PC-3 (cell line): Measurements from ENCODE around the gene GRIA1. TPM values are rescaled to one million over a fixed set of nuclear protein-coding genes. Genes with fewer than 3 reads are reported as not detected.

Source experiments
- ATAC-seq: fragments of 200-7000 bp; cut with Tn5 transposase; 2 replicates; pipeline ENCODE4 v1.9.1; 2020; ENCODE audit warnings: mild to moderate bottlenecking, moderate library complexity
- BruUV-seq: library from RNA; stranded (reverse); fragments of 400-500 nt; replicated peaks from 2 replicates; lab custom pipeline; 2021; lab: Mats Ljungman, UMichigan
- CTCF ChIA-PET: fragments of 300-600 bp; sonication (Branson Sonifier 250); formaldehyde crosslinking; loops from one replicate; lab custom pipeline; 2022; ENCODE audit warnings: antibody characterized with exemption; lab: Charles Lee
- POLR2A ChIA-PET: fragments of 300-600 bp; sonication (Branson Sonifier 250); formaldehyde crosslinking; loops from one replicate; lab custom pipeline; 2022; ENCODE audit warnings: antibody characterized with exemption; ENCODE audit not compliant: unreplicated experiment; lab: Charles Lee
- DNase-seq: peaks from one replicate; pipeline ENCODE4 v3.0.0-alpha.2; 2015
- H2AFZ ChIP-seq: fragments of 300-600 bp; sonication (generic); 2 replicates; pipeline ENCODE4 v1.6.0; 2016; ENCODE audit warnings: antibody characterized with exemption, low read length
- H3F3A ChIP-seq: fragments of 300-600 bp; sonication (generic); one replicate; pipeline ENCODE4 v1.6.0; 2017; ENCODE audit warnings: antibody characterized with exemption, low read length, control low read depth, mild to moderate bottlenecking; ENCODE audit not compliant: unreplicated experiment
- H3K27ac ChIP-seq: fragments of 300-600 bp; sonication (generic); 2 replicates; pipeline ENCODE4 v1.5.1; 2016; ENCODE audit warnings: mild to moderate bottlenecking, low read length
- H3K27me3 ChIP-seq: fragments of 300-600 bp; sonication (generic); 2 replicates; pipeline ENCODE4 v1.6.1; 2016; ENCODE audit warnings: low read length, mixed read lengths
- H3K36me3 ChIP-seq: fragments of 300-600 bp; sonication (generic); 2 replicates; pipeline ENCODE4 v1.6.1; 2016; ENCODE audit warnings: low read depth, mixed run types, low read length, mixed read lengths
- H3K4me1 ChIP-seq: fragments of 300-600 bp; sonication (generic); 2 replicates; pipeline ENCODE4 v1.5.1; 2016; ENCODE audit warnings: low read length; ENCODE audit not compliant: insufficient read depth
- H3K4me2 ChIP-seq: fragments of 300-600 bp; sonication (generic); 2 replicates; pipeline ENCODE4 v1.6.0; 2016; ENCODE audit warnings: low read length
- H3K4me3 ChIP-seq: fragments of 300-600 bp; sonication (generic); 2 replicates; pipeline ENCODE4 v1.5.1; 2016; ENCODE audit warnings: mild to moderate bottlenecking, low read length, mixed read lengths
- H3K79me2 ChIP-seq: fragments of 300-600 bp; sonication (generic); 2 replicates; pipeline ENCODE4 v1.6.1; 2017; ENCODE audit warnings: low read length, mixed read lengths
- H3K9ac ChIP-seq: fragments of 300-600 bp; sonication (generic); 2 replicates; pipeline ENCODE4 v1.6.0; 2016; ENCODE audit warnings: mild to moderate bottlenecking, low read length
- H3K9me2 ChIP-seq: fragments of 300-600 bp; sonication (generic); replicated peaks from 2 replicates; pipeline ENCODE4 v1.6.1; 2016; ENCODE audit warnings: mixed run types, low read length, mixed read lengths
- H3K9me3 ChIP-seq: fragments of 300-600 bp; sonication (generic); 2 replicates; pipeline ENCODE4 v1.6.1; 2016; ENCODE audit warnings: low read length, mixed read lengths
- H4K20me1 ChIP-seq: fragments of 300-600 bp; sonication (generic); 2 replicates; pipeline ENCODE4 v1.6.1; 2016; ENCODE audit warnings: low read length, mixed read lengths
- CTCF ChIP-seq: fragments of 300-600 bp; sonication (generic); conservative IDR thresholded peaks from 2 replicates; pipeline ENCODE4 v1.5.1; 2017; ENCODE audit warnings: antibody characterized with exemption, low read depth, mild to moderate bottlenecking, low read length
- EZH2 ChIP-seq: fragments of 300-600 bp; sonication (generic); IDR thresholded peaks from one replicate; pipeline ENCODE4 v1.6.1; 2017; ENCODE audit warnings: antibody characterized with exemption, mild to moderate bottlenecking, low read length; ENCODE audit not compliant: unreplicated experiment
- EZH2phosphoT487 ChIP-seq: fragments of 300-600 bp; sonication (generic); IDR thresholded peaks from 2 replicates; pipeline ENCODE4 v1.6.1; 2018; ENCODE audit warnings: mild to moderate bottlenecking, antibody characterized with exemption, low read length, borderline replicate concordance
- intact Hi-C: fragments of 100-400 bp; cut with micrococcal nuclease; formaldehyde crosslinking; loops from 2 replicates; pipeline ENCODE4 v1.9.0; 2023
- total RNA-seq: library from RNA; depleted of rRNA; stranded (reverse); fragments of >200 nt; gene quantifications from 2 replicates; pipeline ENCODE4 v1.2.3, GENCODE V29; 2014

The GRIA1 gene
- total RNA-seq, 1 experiment from 2014 or later: not detected

GRCh38 chr5:153676406-153676805 lies 185.9 kb downstream of the GRIA1 start:
- POLR2A ChIA-PET: no interaction called here
- Histone ChIP-seq H3K9ac (no peak overlapping the region), H3K4me2 (no peak overlapping the region), H2AFZ (no peak overlapping the region), H3K36me3 (no peaks in the 10 kb centered on the region), H3F3A (no peaks in the 10 kb centered on the region), H3K27ac (no peak overlapping the region), H3K4me3 (no peak overlapping the region), H3K4me1 (no peaks in the 10 kb centered on the region), H3K9me3 (no peaks in the 10 kb centered on the region), H3K27me3 (no peaks in the 10 kb centered on the region), H4K20me1 (no peaks in the 10 kb centered on the region), H3K9me2 (no peaks in the 10 kb centered on the region), H3K79me2 (no peaks in the 10 kb centered on the region)
- ATAC-seq (no peak), DNase-seq (no peak)
- intact Hi-C loops: no loop called here
- CTCF ChIA-PET: no interaction called here
- TF ChIP-seq CTCF (no peak), EZH2 (no peak), EZH2phosphoT487 (no peak)
- no TSS peak for BruUV-seq

GRCh38 chr5:153676821-153677220 lies 186.4 kb downstream of the GRIA1 start:
- Histone ChIP-seq H3K79me2 (no peaks in the 10 kb centered on the region), H3F3A (no peaks in the 10 kb centered on the region), H3K27me3 (no peaks in the 10 kb centered on the region), H3K36me3 (no peaks in the 10 kb centered on the region), H3K9ac (no peak overlapping the region), H3K4me1 (no peaks in the 10 kb centered on the region), H3K9me3 (no peaks in the 10 kb centered on the region), H3K4me3 (no peak overlapping the region), H2AFZ (no peak overlapping the region), H3K27ac (no peak overlapping the region), H3K9me2 (no peaks in the 10 kb centered on the region), H4K20me1 (no peaks in the 10 kb centered on the region), H3K4me2 (no peak overlapping the region)
- ChIA-PET CTCF (no interaction called here), POLR2A (no interaction called here)
- no peak for TF ChIP-seq EZH2phosphoT487
- no peak for TF ChIP-seq CTCF
- no peak for TF ChIP-seq EZH2
- no peak for DNase-seq
- intact Hi-C loops: no loop called here
- ATAC-seq: no peak
- BruUV-seq: no TSS peak

- no TSS peak for BruUV-seq
- Histone ChIP-seq H3K27me3 (no peaks in the 10 kb centered on the region), H3K9ac (no peak overlapping the region), H3F3A (no peaks in the 10 kb centered on the region), H3K9me2 (no peaks in the 10 kb centered on the region), H3K36me3 (no peaks in the 10 kb centered on the region), H3K9me3 (no peaks in the 10 kb centered on the region), H3K4me3 (no peak overlapping the region), H2AFZ (no peak overlapping the region), H3K4me2 (no peak overlapping the region), H3K27ac (no peak overlapping the region), H3K79me2 (no peaks in the 10 kb centered on the region), H4K20me1 (no peaks in the 10 kb centered on the region), H3K4me1 (no peaks in the 10 kb centered on the region)
- TF ChIP-seq EZH2: no peak
- TF ChIP-seq CTCF: no peak
- no peak for TF ChIP-seq EZH2phosphoT487
- ChIA-PET CTCF (no interaction called here), POLR2A (no interaction called here)
- no peak for ATAC-seq
- intact Hi-C loops: no loop called here
- no peak for DNase-seq
Measured at GRCh38 chr5:153678617-153679329, 188.3 kb downstream of the GRIA1 start.
